Keratinocyte (primary cell): Measurements from ENCODE around the gene CREBRF. TPM values are rescaled to one million over a fixed set of nuclear protein-coding genes. Genes with fewer than 3 reads are reported as not detected.

Experiments
- DNase-seq: peaks from one replicate; pipeline ENCODE4 v3.0.0-alpha.2; 2011; ENCODE audit warnings: low read depth, missing footprints, low spot score
- FAIRE-seq: peaks from 2 replicates; lab custom pipeline; 2011; peaks lifted over from hg19 to GRCh38; lab: Jason Lieb, UNC
- H2AFZ ChIP-seq: 2 replicates; pipeline ENCODE4 v1.6.0; 2012; ENCODE audit warnings: low read length, control low read depth, inconsistent platforms; ENCODE audit not compliant: control insufficient read depth
- H3K27ac ChIP-seq: 2 replicates; pipeline ENCODE4 v1.5.1; 2011; ENCODE audit warnings: low read length; ENCODE audit not compliant: control insufficient read depth, insufficient read depth
- H3K27me3 ChIP-seq: 3 replicates; pipeline ENCODE4 v1.6.0; 2011; ENCODE audit warnings: low read length; ENCODE audit not compliant: control insufficient read depth, insufficient read depth; ENCODE audit errors: extremely low read depth
- H3K36me3 ChIP-seq, 2 experiments: 2 replicates in 1 of 2; 3 replicates in 1 of 2; pipeline ENCODE4 v1.5.1; 2011; ENCODE audit warnings: low read length in 2 of 2, mild to moderate bottlenecking in 1 of 2; ENCODE audit not compliant: control insufficient read depth in 2 of 2, insufficient read depth in 2 of 2; ENCODE audit errors: extremely low read depth in 1 of 2
- H3K4me1 ChIP-seq: 3 replicates; pipeline ENCODE4 v1.5.1; 2011; ENCODE audit warnings: low read length; ENCODE audit not compliant: control insufficient read depth, insufficient read depth; ENCODE audit errors: extremely low read depth
- H3K4me2 ChIP-seq: 3 replicates; pipeline ENCODE4 v1.6.0; 2011; ENCODE audit warnings: low read depth, low read length; ENCODE audit not compliant: control insufficient read depth, insufficient read depth; ENCODE audit errors: extremely low read depth
- H3K4me3 ChIP-seq, 3 experiments: fragments of 200-600 bp in 1 of 3; sonication (generic) in 1 of 3; 2 replicates in 2 of 3; 3 replicates in 1 of 3; pipeline ENCODE4 v1.5.1; 2011 to 2016; ENCODE audit warnings: low read length in 3 of 3, mild to moderate bottlenecking in 3 of 3, control low read depth in 2 of 3, inconsistent platforms in 1 of 3, low read depth in 1 of 3, mixed read lengths in 1 of 3, mixed run types in 1 of 3, moderate library complexity in 1 of 3; ENCODE audit not compliant: control insufficient read depth in 2 of 3, insufficient read depth in 2 of 3; ENCODE audit errors: extremely low read depth in 1 of 3
- H3K79me2 ChIP-seq: 2 replicates; pipeline ENCODE4 v1.6.0; 2012; ENCODE audit warnings: low read length; ENCODE audit not compliant: control insufficient read depth, insufficient read depth
- H3K9ac ChIP-seq: 3 replicates; pipeline ENCODE4 v1.6.0; 2011; ENCODE audit warnings: low read length; ENCODE audit not compliant: control insufficient read depth, insufficient read depth; ENCODE audit errors: extremely low read depth
- H3K9me1 ChIP-seq: 3 replicates; pipeline ENCODE4 v1.6.0; 2011; ENCODE audit warnings: low read length; ENCODE audit not compliant: control insufficient read depth, insufficient read depth; ENCODE audit errors: extremely low read depth
- H3K9me3 ChIP-seq: 2 replicates; pipeline ENCODE4 v1.5.1; 2012; ENCODE audit warnings: low read depth, low read length; ENCODE audit not compliant: control insufficient read depth
- H4K20me1 ChIP-seq: 3 replicates; pipeline ENCODE4 v1.6.0; 2011; ENCODE audit warnings: low read length; ENCODE audit not compliant: control insufficient read depth, insufficient read depth; ENCODE audit errors: extremely low read depth
- CTCF ChIP-seq, 3 experiments: IDR thresholded peaks in 1 of 3; conservative IDR thresholded peaks in 1 of 3; optimal IDR thresholded peaks in 1 of 3; 2 replicates in 2 of 3; 3 replicates in 1 of 3; pipeline versions ENCODE3 to v1.5.1; 2011; ENCODE audit warnings: low read length in 3 of 3, mild to moderate bottlenecking in 3 of 3, moderate library complexity in 2 of 3, control low read depth in 1 of 3, inconsistent platforms in 1 of 3; ENCODE audit not compliant: insufficient read depth in 2 of 3; ENCODE audit errors: extremely low read depth in 1 of 3
- EZH2 ChIP-seq: IDR thresholded peaks from one replicate; pipeline ENCODE4 v1.6.1; 2012; ENCODE audit warnings: inconsistent platforms, mild to moderate bottlenecking, low read length, moderate library complexity
- dilution Hi-C: fragments of 300-500 bp; cut with MboI; formaldehyde crosslinking; loops from one replicate; pipeline ENCODE4 v1.7.0; 2020; ENCODE audit warnings: low sequenced_read_pairs; ENCODE audit not compliant: extremely low pct_ligation_motif_present
- polyA minus RNA-seq, 3 experiments: library from RNA; depleted of rRNA, polyadenylated mRNA; stranded (reverse); fragments of >200 nt; gene quantifications; 1 replicate in 1 of 3; 2 replicates in 1 of 3; 3 replicates in 1 of 3; pipeline ENCODE4 v1.2.3, GENCODE V29; 2011
- polyA plus RNA-seq, 5 experiments: library from polyadenylated mRNA; depleted of rRNA in 3 of 5; stranded (reverse) in 3 of 5; stranded (forward) in 1 of 5; unstranded in 1 of 5; fragments of >200 nt; gene quantifications; 1 replicate in 1 of 5; 2 replicates in 3 of 5; 3 replicates in 1 of 5; pipeline versions ENCODE4 v1.2.1 to v1.2.3, GENCODE V29; 2011 to 2012; ENCODE audit warnings: missing spikeins in 2 of 5, low read depth in 1 of 5, low replicate concordance in 1 of 5

CREBRF gene
- polyA plus RNA-seq (1.8 to 5.0 TPM (median 4.1 TPM) in 3 replicates), polyA minus RNA-seq (5.5 to 15.1 TPM (median 8.2 TPM) in 3 replicates)
- 19.5 TPM for polyA plus RNA-seq (2011; ENCODE audit: low read depth)
- polyA plus RNA-seq (2011; cell fraction: cytosol; rRNA removed) = 1.5 and 2.3 TPM in 2 replicates
- polyA plus RNA-seq (2011; cell fraction: nucleus; rRNA removed) = 7.1 and 8.1 TPM in 2 replicates
- polyA plus RNA-seq (2012; ENCODE audit: low replicate concordance) = 1.6 and 10.2 TPM in 2 replicates
- 1.5 TPM for polyA minus RNA-seq (2011; cell fraction: cytosol; rRNA and poly(A)+ RNA removed)
- polyA minus RNA-seq (2011; cell fraction: nucleus; rRNA and poly(A)+ RNA removed) = 9.3 and 19.5 TPM in 2 replicates

- no peaks in the 10 kb centered on the region for H3K9me1 ChIP-seq
- H3K79me2 ChIP-seq = peaks cover 3% of the 10 kb centered on the region
- TF ChIP-seq EZH2 = no peak
- TF ChIP-seq CTCF (optimal IDR thresholded peaks at IDR 0.05 in 1 of 3, IDR thresholded peaks at IDR 0.05 in 1 of 3, conservative IDR thresholded peaks at IDR 0.05 in 1 of 3; ENCODE audit: extremely low read depth in 1 of 3, insufficient read depth in 2 of 3, low read length in 3 of 3) = no peak
- dilution Hi-C loops = no loop called here
- peak within 1 kb of the TSS; percentile 90 for H3K4me2 ChIP-seq
- H3K9me3 ChIP-seq = no peaks in the 10 kb centered on the region
- FAIRE-seq (no peak), DNase-seq (peak; percentile 46)
- peak within 1 kb of the TSS; percentile 65 to 91 (median 87) for H3K4me3 ChIP-seq
- peak within 1 kb of the TSS; percentile 91 for H3K27ac ChIP-seq
- H3K27me3 ChIP-seq = no peaks in the 10 kb centered on the region
- peaks cover 27% of the 10 kb centered on the region for H3K4me1 ChIP-seq
- peak within 1 kb of the TSS; percentile 90 for H2AFZ ChIP-seq
- no peaks in the 10 kb centered on the region for H4K20me1 ChIP-seq
- H3K36me3 ChIP-seq = no peaks in the 10 kb centered on the region
- H3K9ac ChIP-seq = peak within 1 kb of the TSS; percentile 91
These were observed at the start of gene CREBRF for GRCh38 chr5:173055983-173056782. Gene CREBRF, plus strand, starts transcription at chr5:173056352. Its CDS starts 24,424 bp downstream, at chr5:173080776.

GRCh38 chr5:173010021-173010420 lies 46.1 kb upstream of the CREBRF start:
- FAIRE-seq (no peak), DNase-seq (no peak)
- Histone ChIP-seq H4K20me1 (no peaks in the 10 kb centered on the region), H3K4me1 (no peaks in the 10 kb centered on the region), H3K4me2 (no peak overlapping the region), H3K27ac (no peak overlapping the region), H2AFZ (no peak overlapping the region), H3K9ac (no peak overlapping the region), H3K9me3 (no peaks in the 10 kb centered on the region), H3K4me3 (no peak overlapping the region), H3K27me3 (no peaks in the 10 kb centered on the region), H3K9me1 (no peaks in the 10 kb centered on the region), H3K79me2 (peaks cover 77% of the 10 kb centered on the region), H3K36me3 (no peaks in the 10 kb centered on the region)
- TF ChIP-seq CTCF (optimal IDR thresholded peaks at IDR 0.05 in 1 of 3, IDR thresholded peaks at IDR 0.05 in 1 of 3, conservative IDR thresholded peaks at IDR 0.05 in 1 of 3; ENCODE audit: extremely low read depth in 1 of 3, insufficient read depth in 2 of 3, low read length in 3 of 3) (no peak), EZH2 (no peak)
- dilution Hi-C loops = no loop called here
